LNCAP (cell line): Measurements from ENCODE around the gene RPGRIP1L.

Source experiments
- CTCF ChIP-seq: fragments of 450-650 bp; IDR thresholded peaks from 2 replicates; pipeline ENCODE4 v1.5.1; 2017; ENCODE audit warnings: mild to moderate bottlenecking

Gene RPGRIP1L

GRCh38 chr16:53730693-53731092 is 27.0 kb upstream of the RPGRIP1L start:
- TF ChIP-seq CTCF: no peak

- no peak for TF ChIP-seq CTCF
Measured at GRCh38 chr16:53726625-53727024, 23.0 kb upstream of the RPGRIP1L start.

- TF ChIP-seq CTCF: no peak
Measured at GRCh38 chr16:53721017-53721416, 17.4 kb upstream of the RPGRIP1L start.

- no peak for TF ChIP-seq CTCF
Measured at GRCh38 chr16:53717577-53717976, 13.9 kb upstream of the RPGRIP1L start.

GRCh38 chr16:53715023-53715384 is 11.3 kb upstream of the RPGRIP1L start:
- no peak for TF ChIP-seq CTCF

GRCh38 chr16:53714205-53715022 is 10.8 kb upstream of the RPGRIP1L start:
- no peak for TF ChIP-seq CTCF

GRCh38 chr16:53713403-53714204 is 9.9 kb upstream of the RPGRIP1L start:
- no peak for TF ChIP-seq CTCF
